SW480 (cell line): ENCODE data around the gene KCNH1.

Experiments
- DNase-seq: peaks from one replicate; pipeline ENCODE4 v3.0.0-alpha.2; 2016; ENCODE audit warnings: low spot score

KCNH1 gene

GRCh38 chr1:210920716-210921694 is 212.9 kb downstream of the KCNH1 start:
- no peak for DNase-seq

GRCh38 chr1:210920258-210920657 is 213.7 kb downstream of the KCNH1 start:
- DNase-seq = no peak

- DNase-seq = no peak
Observed at GRCh38 chr1:210918893-210919292, 215.1 kb downstream of the KCNH1 start.

GRCh38 chr1:210917560-210918169 is 216.3 kb downstream of the KCNH1 start:
- DNase-seq = no peak

DNA sequence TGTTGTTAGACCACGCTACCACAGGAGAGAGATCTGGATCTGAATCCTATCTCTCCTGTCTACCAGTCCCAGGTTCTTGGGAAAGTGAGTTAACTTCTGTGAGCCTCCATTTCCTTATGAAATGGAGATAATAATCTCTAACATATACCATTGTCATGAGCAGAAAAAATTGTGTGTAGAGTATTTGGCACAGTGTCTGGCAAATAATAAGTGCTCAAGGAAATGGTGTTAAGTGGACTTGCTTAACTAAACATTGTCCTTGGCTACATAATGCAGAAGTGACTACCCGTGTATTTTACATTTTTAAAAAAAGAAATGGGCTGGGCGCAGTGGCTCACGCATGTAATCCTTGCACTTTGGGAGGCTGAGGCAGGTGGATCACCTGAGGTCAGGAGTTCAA is 217.4 kb downstream of the KCNH1 start:
- no peak for DNase-seq

- DNase-seq = no peak
Observed at GRCh38 chr1:210915890-210916507, 217.9 kb downstream of the KCNH1 start.

GRCh38 chr1:210912752-210913151 is 221.2 kb downstream of the KCNH1 start:
- DNase-seq = no peak

GRCh38 chr1:210910020-210910575 is 223.8 kb downstream of the KCNH1 start:
- no peak for DNase-seq

GRCh38 chr1:210908791-210909190 is 225.2 kb downstream of the KCNH1 start:
- no peak for DNase-seq

GRCh38 chr1:210908257-210908656 is 225.7 kb downstream of the KCNH1 start:
- DNase-seq = no peak

GRCh38 chr1:210907251-210907805 is 226.6 kb downstream of the KCNH1 start:
- no peak for DNase-seq

- DNase-seq = no peak
Observed at GRCh38 chr1:210905944-210906453, 227.9 kb downstream of the KCNH1 start.

- no peak for DNase-seq
Observed at GRCh38 chr1:210905365-210905904, 228.5 kb downstream of the KCNH1 start.

- DNase-seq = no peak
Observed at GRCh38 chr1:210901981-210902770, 231.8 kb downstream of the KCNH1 start.

DNA sequence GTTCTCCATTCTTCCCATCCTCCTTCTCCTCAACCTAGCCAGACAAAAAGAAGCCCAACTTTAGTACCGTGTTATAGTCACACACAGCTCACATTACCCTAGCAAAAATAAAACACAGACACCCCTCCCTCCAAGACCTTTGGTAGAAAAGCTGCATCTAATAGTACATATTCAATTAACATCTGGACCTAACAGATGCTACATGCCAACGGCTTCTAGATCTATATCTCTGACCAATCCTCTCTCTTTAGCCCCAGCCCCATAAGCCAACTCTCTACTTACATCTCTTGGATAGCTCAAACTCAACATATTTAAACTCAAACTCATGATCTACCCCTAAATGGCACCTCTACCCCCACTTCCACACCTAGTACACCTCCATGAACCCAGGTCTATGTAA is 233.1 kb downstream of the KCNH1 start:
- no peak for DNase-seq

DNA sequence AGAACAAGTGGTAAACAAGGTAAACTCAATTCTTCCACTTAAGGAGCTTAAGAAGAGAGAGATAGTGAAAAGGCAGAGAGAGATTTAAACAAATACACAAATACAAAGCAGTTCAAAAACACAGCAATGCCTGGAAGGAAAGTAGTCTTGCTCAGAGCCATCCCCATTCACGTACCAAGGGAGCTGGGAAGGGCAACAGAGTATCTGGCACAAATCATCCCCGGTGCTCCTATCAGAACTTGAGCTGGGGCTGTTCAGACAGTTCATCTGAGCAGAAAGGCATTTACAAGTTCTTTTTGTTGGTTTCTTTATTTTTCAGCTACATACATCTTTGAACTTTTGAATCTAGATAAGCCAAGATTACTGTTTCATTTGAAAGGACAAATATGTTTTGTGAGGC is 233.9 kb downstream of the KCNH1 start:
- no peak for DNase-seq

DNA sequence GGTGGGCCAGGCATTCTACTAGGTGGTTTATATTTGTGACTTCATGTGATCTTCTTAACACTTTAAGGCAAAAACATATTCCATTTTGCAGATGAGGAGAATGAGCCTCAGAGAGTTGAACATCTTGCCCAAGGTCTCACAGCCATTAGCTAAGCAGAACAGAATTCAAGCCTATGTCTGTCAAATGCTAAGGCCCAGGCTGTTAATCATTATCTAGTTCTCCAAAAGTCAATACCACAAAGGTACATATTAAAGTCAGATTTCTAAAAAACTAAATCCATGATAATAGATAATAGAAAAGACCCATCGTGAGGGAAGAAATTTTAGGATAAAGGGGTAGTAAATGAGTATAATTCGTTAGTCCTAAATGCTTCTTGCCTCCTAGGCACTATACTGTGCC is 234.3 kb downstream of the KCNH1 start:
- no peak for DNase-seq

GRCh38 chr1:210898473-210898872 is 235.5 kb downstream of the KCNH1 start:
- no peak for DNase-seq

DNA sequence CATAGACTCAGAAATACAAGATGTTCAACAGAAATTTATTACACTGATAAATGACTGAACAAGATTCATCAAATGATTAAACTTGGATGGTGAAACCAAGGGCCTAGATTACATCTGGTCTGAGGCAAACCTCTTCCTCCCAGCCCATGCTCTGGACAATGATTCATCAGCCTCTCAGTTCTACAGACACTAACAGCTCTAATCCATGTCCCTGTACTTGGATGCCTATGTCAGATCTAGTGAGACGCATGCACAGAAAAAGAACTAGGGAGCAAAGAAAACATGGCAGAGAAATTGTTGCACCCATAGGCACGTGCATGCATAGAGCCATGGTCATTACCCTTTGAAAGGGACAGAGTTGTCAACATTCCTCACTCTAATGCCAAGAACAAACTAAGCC is 250.1 kb downstream of the KCNH1 start:
- DNase-seq = no peak

- DNase-seq = peak; percentile 89
Observed at GRCh38 chr1:210882414-210883221, 251.3 kb downstream of the KCNH1 start.
